Stimulated activated CD4-positive, alpha-beta T cell treated with anti-CD3 and anti-CD28 coated beads, TNF-alpha, amount 100 ng/mL, for 24 hours (primary cell): ENCODE measurements around the gene UNC45A.
"Not testable (repeated sequence)": the region's sequence is repeated elsewhere in the genome, so short reads cannot be mapped to it uniquely, and the experiment has no call there.

Source experiments
- DNase-seq, 3 experiments: peaks; one replicate each; pipeline ENCODE4 v3.0.0-alpha.2; 2020; ENCODE audit warnings: low read depth in 3 of 3

UNC45A gene

GRCh38 chr15:90903733-90904536, 31.1 kb upstream of the UNC45A start:
- no peak for DNase-seq

- no peak for DNase-seq
Observed at GRCh38 chr15:90904746-90905145, 30.3 kb upstream of the UNC45A start.

- no peak for DNase-seq
Observed at GRCh38 chr15:90905306-90906180, 29.5 kb upstream of the UNC45A start.

DNA sequence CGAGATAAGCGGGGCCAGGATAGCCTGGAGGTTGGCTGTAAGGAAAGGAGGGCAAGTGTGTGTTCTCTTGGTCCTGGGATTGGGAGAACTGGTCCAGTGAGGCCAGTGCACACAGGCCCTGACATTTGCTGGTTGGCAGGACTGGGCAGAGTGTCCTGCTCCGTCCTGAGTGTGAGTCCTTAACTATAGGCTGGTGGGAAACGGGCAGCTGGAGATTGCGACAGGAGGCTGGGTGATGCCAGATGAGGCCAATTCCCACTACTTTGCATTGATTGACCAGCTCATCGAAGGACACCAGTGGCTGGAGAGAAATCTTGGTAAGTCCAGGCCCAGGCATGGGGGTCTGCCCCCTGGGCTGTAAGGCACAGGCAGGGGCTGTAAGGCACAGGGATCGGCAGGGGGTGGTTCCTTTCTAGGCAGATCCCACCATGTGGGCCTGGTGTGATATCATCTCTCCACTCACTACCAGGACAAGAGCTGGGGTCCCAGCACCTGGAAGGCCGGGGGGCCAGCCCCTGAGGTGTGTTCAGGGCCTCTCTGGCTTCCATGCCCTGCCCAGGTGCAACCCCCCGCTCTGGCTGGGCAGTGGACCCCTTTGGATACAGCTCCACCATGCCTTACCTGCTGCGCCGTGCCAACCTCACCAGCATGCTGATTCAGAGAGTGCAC, 28.8 kb upstream of the UNC45A start:
- DNase-seq, result no peak

DNA sequence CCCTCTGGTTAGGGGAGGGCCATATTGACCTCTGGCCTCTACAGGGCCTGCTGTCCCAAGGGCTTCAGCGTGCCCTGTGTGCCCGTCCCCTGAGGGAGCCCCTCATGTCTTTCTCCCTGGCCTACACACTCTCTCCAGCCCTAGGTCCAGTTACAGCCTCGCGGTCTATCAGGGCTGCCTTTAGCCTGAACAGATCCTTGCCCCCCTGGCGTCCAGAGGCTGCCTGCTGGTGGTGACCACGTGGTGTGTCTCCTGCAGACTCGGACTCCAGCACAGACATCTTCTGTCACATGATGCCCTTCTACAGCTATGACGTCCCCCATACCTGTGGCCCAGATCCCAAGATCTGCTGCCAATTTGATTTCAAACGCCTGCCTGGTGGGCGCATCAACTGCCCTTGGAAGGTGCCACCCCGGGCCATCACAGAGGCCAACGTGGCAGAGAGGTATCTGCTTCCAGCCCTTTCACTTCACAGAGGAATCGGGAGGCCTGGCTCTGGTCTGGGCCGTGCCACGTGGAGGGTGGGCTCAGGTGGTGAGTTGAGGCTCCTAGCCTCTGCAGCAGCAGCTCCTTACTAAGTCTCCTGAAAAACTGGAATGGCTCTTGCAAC, 27.9 kb upstream of the UNC45A start:
- no peak for DNase-seq

DNA sequence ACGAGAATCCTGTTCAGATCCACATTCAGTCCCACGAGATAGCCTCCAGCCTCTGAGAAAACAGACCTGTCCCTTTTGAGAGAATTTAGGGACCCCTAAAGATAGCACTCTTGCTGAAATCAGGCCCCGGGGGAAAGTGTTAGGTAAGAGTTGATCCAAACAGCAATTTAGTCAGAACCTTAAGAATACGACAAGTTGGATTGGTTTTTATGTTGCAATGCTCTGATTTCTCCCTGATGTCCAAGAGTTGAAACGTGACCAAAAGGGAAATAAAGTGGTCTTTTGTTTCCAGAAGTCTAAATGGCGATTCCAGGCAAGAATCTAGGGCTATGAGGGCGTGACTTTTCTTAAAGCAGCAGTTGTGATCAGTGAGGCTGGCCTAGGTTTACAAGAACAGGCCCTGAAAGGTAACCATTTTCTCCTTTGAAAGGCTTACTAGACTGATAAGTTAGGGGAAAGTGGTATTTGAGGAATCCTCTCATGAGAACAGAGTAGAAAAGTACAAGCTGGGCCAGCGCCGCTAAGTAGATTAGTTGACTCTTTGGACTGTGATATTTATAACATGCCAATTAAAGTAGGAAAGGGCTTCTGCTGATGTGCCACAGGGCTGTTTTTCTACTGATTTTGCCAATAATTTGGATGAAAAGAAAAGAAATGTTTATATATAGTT, 27.1 kb upstream of the UNC45A start:
- DNase-seq, result no peak

DNA sequence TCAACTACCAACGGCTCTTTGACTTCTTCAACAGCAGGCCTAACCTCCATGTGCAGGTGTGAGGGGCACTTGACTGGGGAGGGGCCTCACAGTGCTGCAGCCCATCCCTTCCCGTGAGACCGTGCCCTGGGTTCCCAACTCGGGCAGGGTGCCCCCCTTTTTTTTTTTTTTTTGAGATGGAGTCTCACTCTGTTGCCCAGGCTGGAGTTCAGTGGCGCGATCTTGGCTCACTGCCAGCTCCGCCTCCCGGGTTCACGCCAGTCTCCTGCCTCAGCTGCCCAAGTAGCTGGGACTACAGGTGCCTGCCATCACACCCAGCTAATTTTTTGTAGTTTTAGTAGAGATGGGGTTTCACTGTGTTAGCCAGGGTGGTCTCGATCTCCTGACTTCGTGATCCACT, 25.6 kb upstream of the UNC45A start:
- DNase-seq, result not testable (repeated sequence)

DNA sequence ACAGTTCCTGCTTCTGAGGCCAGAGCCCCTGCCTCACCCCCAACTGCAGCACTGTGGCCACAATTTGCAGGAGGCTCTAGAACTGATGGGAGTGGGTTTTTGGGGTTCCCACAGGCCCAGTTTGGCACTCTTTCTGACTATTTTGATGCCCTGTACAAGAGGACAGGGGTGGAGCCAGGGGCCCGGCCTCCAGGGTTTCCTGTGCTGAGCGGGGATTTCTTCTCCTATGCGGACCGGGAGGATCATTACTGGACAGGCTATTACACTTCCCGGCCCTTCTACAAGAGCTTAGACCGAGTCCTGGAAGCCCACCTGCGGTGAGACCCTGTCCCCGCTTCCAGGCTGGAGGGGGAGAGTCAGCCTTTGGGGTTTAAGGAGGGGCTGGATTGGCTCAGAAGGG, 25.1 kb upstream of the UNC45A start:
- DNase-seq, result no peak

GRCh38 chr15:90910441-90911301, 24.4 kb upstream of the UNC45A start:
- no peak for DNase-seq

DNA sequence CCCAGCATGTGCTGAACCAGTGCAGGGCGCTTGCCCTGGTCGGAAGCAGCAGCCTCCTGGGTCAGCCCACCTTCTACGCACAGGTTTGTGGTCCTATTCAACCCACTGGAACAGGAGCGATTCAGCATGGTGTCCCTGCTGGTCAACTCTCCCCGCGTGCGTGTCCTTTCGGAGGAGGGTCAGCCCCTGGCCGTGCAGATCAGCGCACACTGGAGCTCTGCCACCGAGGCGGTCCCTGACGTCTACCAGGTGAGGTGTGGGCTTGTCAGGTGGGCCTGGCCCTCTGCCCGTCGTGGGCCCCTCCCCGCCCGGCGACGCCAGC, 23.8 kb upstream of the UNC45A start:
- no peak for DNase-seq

DNA sequence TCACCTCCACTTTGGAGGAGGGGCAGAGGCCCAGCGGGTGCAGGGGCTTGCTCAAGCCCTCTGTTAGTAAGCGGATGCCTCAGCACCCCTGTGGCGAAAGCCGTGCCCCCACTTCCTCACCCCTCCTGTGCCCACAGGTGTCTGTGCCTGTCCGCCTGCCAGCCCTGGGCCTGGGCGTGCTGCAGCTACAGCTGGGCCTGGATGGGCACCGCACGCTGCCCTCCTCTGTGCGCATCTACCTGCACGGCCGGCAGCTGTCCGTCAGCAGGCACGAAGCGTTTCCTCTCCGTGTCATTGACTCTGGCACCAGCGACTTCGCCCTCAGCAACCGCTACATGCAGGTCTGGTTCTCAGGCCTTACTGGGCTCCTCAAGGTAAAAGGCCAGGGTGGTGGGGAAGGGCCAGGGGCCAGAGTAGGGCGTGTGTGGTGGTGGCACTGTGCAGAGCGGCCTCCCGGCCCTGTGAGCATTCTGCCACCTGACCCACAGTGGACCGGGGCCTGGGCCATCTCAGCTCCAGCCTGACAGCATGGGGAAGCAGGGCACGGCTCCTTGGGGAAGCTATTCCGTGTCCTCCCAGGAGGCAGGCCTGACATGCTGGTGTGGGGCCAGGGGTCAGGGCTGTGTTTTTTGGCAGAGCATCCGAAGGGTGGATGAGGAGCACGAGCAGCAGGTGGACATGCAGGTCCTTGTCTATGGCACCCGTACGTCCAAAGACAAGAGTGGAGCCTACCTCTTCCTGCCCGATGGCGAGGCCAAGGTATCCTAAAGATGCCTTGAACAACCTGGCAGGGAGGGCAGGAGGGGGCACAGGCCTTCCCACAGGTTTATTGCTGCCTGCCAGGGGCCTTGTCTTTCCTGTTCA, 22.9 kb upstream of the UNC45A start:
- no peak for DNase-seq

DNA sequence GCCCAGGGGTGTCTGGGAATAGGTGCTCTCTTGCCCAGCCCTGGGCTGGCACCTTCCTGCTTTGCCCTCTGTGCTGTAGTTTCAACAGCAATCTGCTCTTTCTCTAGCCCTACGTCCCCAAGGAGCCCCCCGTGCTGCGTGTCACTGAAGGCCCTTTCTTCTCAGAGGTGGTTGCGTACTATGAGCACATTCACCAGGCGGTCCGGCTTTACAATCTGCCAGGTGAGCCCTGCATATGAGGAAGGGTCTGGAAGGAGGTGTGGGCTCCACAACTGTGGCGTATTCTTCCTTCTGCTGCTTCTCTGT, 22.4 kb upstream of the UNC45A start:
- no peak for DNase-seq

DNA sequence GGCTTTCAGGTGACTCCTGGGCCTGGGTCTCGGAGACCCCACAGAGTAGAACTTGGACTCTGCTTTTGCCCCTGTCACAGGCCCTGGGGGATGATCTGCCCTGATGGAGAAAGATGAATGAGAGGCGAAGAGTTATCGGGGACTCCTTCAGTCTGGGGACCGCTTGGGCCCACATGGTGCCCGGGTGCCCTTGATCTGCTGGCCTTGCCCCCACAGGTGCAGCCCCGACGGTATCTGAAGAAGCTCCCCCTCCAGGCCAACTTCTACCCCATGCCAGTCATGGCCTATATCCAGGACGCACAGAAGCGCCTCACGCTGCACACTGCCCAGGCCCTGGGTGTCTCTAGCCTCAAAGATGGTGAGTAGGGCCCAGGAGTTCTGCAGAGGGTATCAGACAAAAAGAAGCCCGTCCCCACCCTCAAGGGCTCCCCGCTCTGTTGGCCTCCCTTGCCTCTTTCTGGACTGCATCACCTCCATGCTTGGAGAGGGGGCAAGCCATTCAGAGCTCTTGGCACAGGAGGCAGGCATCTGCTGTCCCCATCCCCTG, 21.6 kb upstream of the UNC45A start:
- DNase-seq, result no peak

GRCh38 chr15:90914305-90915080, 20.6 kb upstream of the UNC45A start:
- no peak for DNase-seq

- DNase-seq, result no peak
Observed at GRCh38 chr15:90915216-90915807, 19.8 kb upstream of the UNC45A start.

DNA sequence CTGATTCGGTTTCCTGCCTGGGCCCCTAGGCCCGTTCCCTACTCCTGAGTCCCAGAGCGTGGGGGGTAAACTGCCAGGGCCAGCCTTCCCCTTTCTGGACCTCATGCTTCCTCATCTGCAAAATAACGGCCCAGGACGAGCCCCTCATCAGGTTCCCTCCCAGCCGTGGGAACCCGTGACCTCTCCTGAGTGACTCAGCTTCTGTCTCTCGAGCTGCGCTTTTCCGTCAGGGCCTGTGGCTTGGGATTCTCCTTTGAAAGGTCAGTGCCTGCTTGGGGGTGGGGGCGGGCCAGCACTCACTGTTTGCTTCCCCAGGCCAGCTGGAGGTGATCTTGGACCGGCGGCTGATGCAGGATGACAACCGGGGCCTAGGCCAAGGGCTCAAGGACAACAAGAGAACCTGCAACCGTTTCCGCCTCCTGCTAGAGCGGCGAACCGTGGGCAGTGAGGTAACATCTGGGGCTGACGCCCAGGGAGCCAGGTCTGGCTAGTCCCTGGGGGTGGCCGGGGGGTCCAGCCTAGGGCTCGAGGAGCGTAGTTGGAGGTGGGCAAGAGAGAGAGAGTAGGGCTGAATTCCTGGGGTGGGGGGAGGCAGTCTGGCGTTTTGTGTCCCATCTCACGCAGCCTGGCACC, 19.2 kb upstream of the UNC45A start:
- DNase-seq, result no peak

DNA sequence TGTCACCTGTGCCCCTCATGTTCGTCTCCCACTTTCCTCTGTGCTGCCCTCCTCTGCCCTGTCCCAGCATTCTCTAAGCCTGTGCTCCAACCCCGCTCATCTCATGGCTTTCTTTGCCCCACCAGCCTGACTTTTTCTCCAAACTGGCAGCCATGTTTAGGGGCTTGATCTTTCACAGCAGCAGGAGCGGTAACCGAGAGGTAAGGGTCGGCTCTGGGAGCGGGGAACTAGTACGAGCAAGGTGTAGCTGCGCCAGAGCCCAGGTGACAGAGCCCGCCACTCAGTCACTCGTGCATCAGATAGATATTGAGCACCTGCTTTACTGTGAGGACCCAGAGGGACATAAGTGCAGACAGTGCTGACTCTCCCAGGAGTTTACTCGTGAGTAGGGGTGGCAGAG, 18.6 kb upstream of the UNC45A start:
- DNase-seq, result no peak

GRCh38 chr15:90917569-90917968, 17.5 kb upstream of the UNC45A start:
- DNase-seq, result no peak
